Activated T-helper 1 cell treated with anti-CD3 and anti-CD28 coated beads, Interleukin-12 subunit alpha, Interleukin-12 subunit beta, Interleukin-2, Interleukin-4 antibody, amounts not matched to agents 30 ng/mL and 10 ng/mL and 1 ng/mL, durations not matched to agents 14 hours and 24 hours and 36 hours (primary cell): ENCODE data around the gene MAPKAPK2. TPM values are rescaled to one million over a fixed set of nuclear protein-coding genes. Genes with fewer than 3 reads are reported as not detected.

Experiments
- DNase-seq: peaks from one replicate; pipeline ENCODE4 v3.0.0; 2021; ENCODE audit warnings: low spot score
- H3K27ac Mint-ChIP-seq: one replicate; pipeline ENCODE4 v1.8.0; 2021; ENCODE audit warnings: mild to moderate bottlenecking, mixed read lengths
- H3K27me3 Mint-ChIP-seq: one replicate; pipeline ENCODE4 v1.8.0; 2022; ENCODE audit warnings: mild to moderate bottlenecking, moderate library complexity, mixed read lengths; ENCODE audit not compliant: insufficient read depth
- H3K36me3 Mint-ChIP-seq: one replicate; pipeline ENCODE4 v1.8.0; 2021; ENCODE audit warnings: low read depth, mixed read lengths
- H3K4me1 Mint-ChIP-seq: one replicate; pipeline ENCODE4 v1.8.0; 2021; ENCODE audit warnings: low read depth, mixed read lengths
- H3K4me3 Mint-ChIP-seq: one replicate; pipeline ENCODE4 v1.8.0; 2021; ENCODE audit warnings: mild to moderate bottlenecking, moderate library complexity, mixed read lengths
- H3K9me3 Mint-ChIP-seq: one replicate; pipeline ENCODE4 v1.8.0; 2021; ENCODE audit warnings: mixed read lengths
- intact Hi-C: fragments of 100-400 bp; cut with micrococcal nuclease; formaldehyde crosslinking; loops from one replicate; pipeline ENCODE4 v1.15.1; 2024
- total RNA-seq: library from RNA; stranded (reverse); gene quantifications from 2 replicates; pipeline ENCODE4 v1.2.3, GENCODE V29; 2022

Gene MAPKAPK2
- total RNA-seq, 1 donor from 2014 or later = 120 TPM

DNA sequence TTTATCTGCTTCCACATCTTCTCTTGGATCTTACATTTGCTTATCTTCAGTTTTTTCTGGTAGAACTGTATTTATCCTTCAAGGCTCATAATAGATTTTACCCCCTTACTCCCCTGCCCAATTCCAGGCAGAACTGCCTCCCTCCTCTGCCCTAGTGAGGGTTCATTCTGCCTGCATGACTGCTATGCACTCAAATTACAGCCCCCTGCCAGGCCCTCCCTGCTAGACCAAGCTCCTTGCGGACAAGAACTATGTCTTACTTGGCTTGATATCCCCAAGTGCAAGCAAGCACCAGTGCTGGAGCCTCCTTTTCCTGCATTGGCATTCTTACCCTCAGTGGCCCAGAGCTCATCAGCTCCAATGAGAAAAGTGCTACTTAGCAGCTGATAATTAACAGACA lies 18.1 kb downstream of the MAPKAPK2 start:
- Mint-ChIP-seq H3K27me3 (no peaks in the 10 kb centered on the region), H3K9me3 (no peaks in the 10 kb centered on the region), H3K36me3 (peaks cover 11% of the 10 kb centered on the region), H3K27ac (peak overlapping the region; percentile 77), H3K4me3 (peak overlapping the region; percentile 73), H3K4me1 (peaks cover 91% of the 10 kb centered on the region)
- intact Hi-C loops = loop anchor here (1.0 to 2.0 kb wide), 3 partner anchors 10 to 38 kb away; no protein-coding TSS in a partner anchor
- DNase-seq = no peak

- Mint-ChIP-seq H3K27me3 (no peaks in the 10 kb centered on the region), H3K4me1 (peaks cover 93% of the 10 kb centered on the region), H3K9me3 (no peaks in the 10 kb centered on the region), H3K36me3 (peaks cover 11% of the 10 kb centered on the region), H3K4me3 (peak overlapping the region; percentile 73), H3K27ac (peak overlapping the region; percentile 77)
- intact Hi-C loops = loop anchor here (1.0 to 2.0 kb wide), 3 partner anchors 10 to 39 kb away; no protein-coding TSS in a partner anchor
- peak; percentile 69 for DNase-seq
Observed at GRCh38 chr1:206703661-206704060, 19.0 kb downstream of the MAPKAPK2 start.

- Mint-ChIP-seq H3K27me3 (no peaks in the 10 kb centered on the region), H3K36me3 (peaks cover 11% of the 10 kb centered on the region), H3K9me3 (no peaks in the 10 kb centered on the region), H3K27ac (peak overlapping the region; percentile 77), H3K4me3 (peak overlapping the region; percentile 73), H3K4me1 (peaks cover 93% of the 10 kb centered on the region)
- no peak for DNase-seq
- intact Hi-C loops = no loop called here
Observed at GRCh38 chr1:206704226-206704625, 19.5 kb downstream of the MAPKAPK2 start.

DNA sequence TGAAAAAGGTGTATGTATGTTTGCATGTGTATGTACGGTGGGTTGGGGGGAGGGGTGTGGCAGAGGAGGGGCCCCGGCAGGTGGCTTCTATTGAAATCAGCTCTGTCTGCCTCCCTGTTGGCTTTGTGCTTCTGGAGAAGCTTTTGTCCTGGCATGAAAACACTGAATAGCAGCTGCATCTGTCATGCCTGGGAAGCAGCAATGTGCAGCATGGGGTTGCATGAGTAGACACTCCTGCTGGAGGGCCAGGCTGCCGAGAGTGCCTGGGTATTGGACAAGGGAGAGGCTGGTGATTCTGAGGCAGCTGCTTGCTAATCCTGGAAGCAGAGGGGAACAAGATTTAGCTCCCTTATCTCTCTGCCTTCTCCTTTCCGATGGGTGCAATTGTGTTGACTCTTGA lies 20.5 kb downstream of the MAPKAPK2 start:
- Mint-ChIP-seq H3K27ac (peak overlapping the region; percentile 77), H3K9me3 (no peaks in the 10 kb centered on the region), H3K27me3 (no peaks in the 10 kb centered on the region), H3K4me1 (peaks cover 93% of the 10 kb centered on the region), H3K4me3 (no peak overlapping the region), H3K36me3 (peaks cover 12% of the 10 kb centered on the region)
- no peak for DNase-seq
- intact Hi-C loops = no loop called here

DNA sequence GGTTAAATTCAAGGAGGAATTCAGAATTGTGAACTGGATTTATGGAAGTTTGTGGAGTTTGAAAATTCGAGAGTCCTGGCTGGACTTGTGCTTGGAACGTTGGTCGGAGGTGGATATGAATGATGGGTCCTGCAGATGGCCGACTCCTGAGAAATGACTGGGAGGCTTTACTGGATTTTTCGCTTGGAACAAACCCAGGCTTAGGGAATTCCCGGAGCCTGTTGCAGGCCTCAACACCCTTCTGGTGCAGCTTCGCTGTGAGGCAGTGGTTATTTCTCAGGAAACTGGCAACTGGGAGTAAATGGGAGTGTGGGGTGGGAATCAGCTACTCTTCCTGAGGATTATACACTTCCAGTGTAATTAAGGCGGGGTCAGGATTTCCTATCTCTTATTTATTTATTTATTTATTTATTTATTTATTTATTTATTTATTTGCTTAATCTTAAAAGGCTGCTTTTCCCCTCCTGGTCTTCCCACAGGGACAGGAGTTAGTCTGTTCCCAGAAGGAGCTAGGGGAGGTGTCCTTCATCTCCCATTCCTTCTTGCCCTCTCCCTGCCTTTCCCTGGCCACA lies 21.1 kb downstream of the MAPKAPK2 start:
- Mint-ChIP-seq H3K27me3 (no peaks in the 10 kb centered on the region), H3K4me3 (peak overlapping the region; percentile 13), H3K9me3 (no peaks in the 10 kb centered on the region), H3K27ac (peak overlapping the region; percentile 77), H3K36me3 (peaks cover 16% of the 10 kb centered on the region), H3K4me1 (peaks cover 92% of the 10 kb centered on the region)
- no peak for DNase-seq
- intact Hi-C loops = no loop called here

- intact Hi-C loops = no loop called here
- H3K4me1 Mint-ChIP-seq = peaks cover 88% of the 10 kb centered on the region
- no peaks in the 10 kb centered on the region for H3K9me3 Mint-ChIP-seq
- no peak for DNase-seq
- H3K27ac Mint-ChIP-seq = peak overlapping the region; percentile 63
- H3K36me3 Mint-ChIP-seq = peaks cover 15% of the 10 kb centered on the region
- H3K27me3 Mint-ChIP-seq = no peaks in the 10 kb centered on the region
- H3K4me3 Mint-ChIP-seq = peak overlapping the region; percentile 34
Observed at GRCh38 chr1:206706298-206706791, 21.6 kb downstream of the MAPKAPK2 start.

GRCh38 chr1:206706806-206707366 lies 22.2 kb downstream of the MAPKAPK2 start:
- no peak for DNase-seq
- Mint-ChIP-seq H3K36me3 (peaks cover 16% of the 10 kb centered on the region), H3K27me3 (no peaks in the 10 kb centered on the region), H3K4me1 (peaks cover 89% of the 10 kb centered on the region), H3K9me3 (no peaks in the 10 kb centered on the region), H3K27ac (peak overlapping the region; percentile 63), H3K4me3 (peak overlapping the region; percentile 34)
- intact Hi-C loops = no loop called here

DNA sequence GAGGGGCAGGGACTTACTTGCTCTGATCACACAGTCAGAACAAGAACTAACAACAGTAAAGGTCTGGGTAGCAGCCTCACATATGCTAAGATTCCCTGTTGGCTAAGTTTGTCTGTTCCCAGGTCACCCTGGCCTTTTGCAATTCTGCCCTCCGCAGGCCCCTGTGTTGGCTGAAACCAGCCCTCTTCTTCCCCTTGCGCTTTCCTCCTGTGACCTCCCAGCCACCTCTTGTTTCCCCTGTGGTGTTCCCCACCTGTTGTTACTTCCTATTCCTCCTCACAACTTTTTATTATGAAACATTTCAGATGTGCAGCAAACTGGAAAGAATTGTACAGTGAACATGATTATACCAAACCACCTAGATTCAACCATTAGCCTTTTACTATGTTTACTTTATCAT lies 23.4 kb downstream of the MAPKAPK2 start:
- peaks cover 12% of the 10 kb centered on the region for H3K36me3 Mint-ChIP-seq
- H3K27ac Mint-ChIP-seq = peak overlapping the region; percentile 70
- H3K27me3 Mint-ChIP-seq = no peaks in the 10 kb centered on the region
- no peak for DNase-seq
- H3K4me3 Mint-ChIP-seq = peak overlapping the region; percentile 40
- H3K4me1 Mint-ChIP-seq = peaks cover 87% of the 10 kb centered on the region
- no peaks in the 10 kb centered on the region for H3K9me3 Mint-ChIP-seq
- intact Hi-C loops = no loop called here

GRCh38 chr1:206708882-206709281 lies 24.2 kb downstream of the MAPKAPK2 start:
- no peak overlapping the region for H3K4me3 Mint-ChIP-seq
- no peaks in the 10 kb centered on the region for H3K27me3 Mint-ChIP-seq
- DNase-seq = no peak
- H3K9me3 Mint-ChIP-seq = no peaks in the 10 kb centered on the region
- H3K4me1 Mint-ChIP-seq = peaks cover 87% of the 10 kb centered on the region
- peaks cover 15% of the 10 kb centered on the region for H3K36me3 Mint-ChIP-seq
- H3K27ac Mint-ChIP-seq = no peak overlapping the region
- intact Hi-C loops = no loop called here

GRCh38 chr1:206709322-206709721 lies 24.6 kb downstream of the MAPKAPK2 start:
- intact Hi-C loops = no loop called here
- H3K9me3 Mint-ChIP-seq = no peaks in the 10 kb centered on the region
- H3K4me3 Mint-ChIP-seq = no peak overlapping the region
- H3K4me1 Mint-ChIP-seq = peaks cover 86% of the 10 kb centered on the region
- H3K36me3 Mint-ChIP-seq = peaks cover 15% of the 10 kb centered on the region
- H3K27me3 Mint-ChIP-seq = no peaks in the 10 kb centered on the region
- no peak for DNase-seq
- no peak overlapping the region for H3K27ac Mint-ChIP-seq

DNA sequence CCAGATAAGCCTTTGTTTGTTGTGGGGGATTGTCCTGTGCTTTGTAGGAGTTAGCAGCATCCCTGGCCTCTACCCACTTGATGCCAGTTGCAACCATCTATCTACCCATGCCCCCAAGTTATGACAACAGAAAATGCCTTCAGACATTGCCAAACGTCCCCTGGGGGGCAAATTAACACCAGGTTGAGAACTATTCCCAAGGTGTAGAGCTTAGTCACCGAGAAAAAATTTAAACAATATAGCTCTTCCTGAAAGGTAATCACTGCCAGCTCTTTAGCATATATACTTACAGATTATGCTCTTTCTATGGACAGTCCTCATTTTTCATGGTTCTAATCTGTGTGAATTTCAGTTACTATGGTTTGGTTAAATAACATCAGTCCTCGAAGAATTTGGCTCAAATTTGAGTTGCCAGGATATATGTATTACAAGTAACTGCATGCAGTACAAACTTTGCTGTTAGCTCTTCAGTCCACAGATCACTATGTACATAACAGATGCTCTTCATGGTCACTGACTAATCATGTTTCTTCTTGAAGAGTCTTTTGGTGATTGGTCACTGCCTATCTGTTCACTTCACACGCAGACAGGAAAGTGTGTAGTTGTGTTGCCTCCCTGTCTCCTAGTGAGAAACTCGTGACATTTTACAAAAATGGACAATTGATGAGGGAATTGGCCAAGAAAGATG lies 25.2 kb downstream of the MAPKAPK2 start:
- Mint-ChIP-seq H3K36me3 (peaks cover 15% of the 10 kb centered on the region), H3K27ac (no peak overlapping the region), H3K4me3 (no peak overlapping the region), H3K9me3 (no peaks in the 10 kb centered on the region), H3K27me3 (no peaks in the 10 kb centered on the region), H3K4me1 (peaks cover 86% of the 10 kb centered on the region)
- no peak for DNase-seq
- intact Hi-C loops = no loop called here

- intact Hi-C loops = no loop called here
- Mint-ChIP-seq H3K27ac (no peak overlapping the region), H3K27me3 (no peaks in the 10 kb centered on the region)
Observed at GRCh38 chr1:206710460-206710823, 25.7 kb downstream of the MAPKAPK2 start.

DNA sequence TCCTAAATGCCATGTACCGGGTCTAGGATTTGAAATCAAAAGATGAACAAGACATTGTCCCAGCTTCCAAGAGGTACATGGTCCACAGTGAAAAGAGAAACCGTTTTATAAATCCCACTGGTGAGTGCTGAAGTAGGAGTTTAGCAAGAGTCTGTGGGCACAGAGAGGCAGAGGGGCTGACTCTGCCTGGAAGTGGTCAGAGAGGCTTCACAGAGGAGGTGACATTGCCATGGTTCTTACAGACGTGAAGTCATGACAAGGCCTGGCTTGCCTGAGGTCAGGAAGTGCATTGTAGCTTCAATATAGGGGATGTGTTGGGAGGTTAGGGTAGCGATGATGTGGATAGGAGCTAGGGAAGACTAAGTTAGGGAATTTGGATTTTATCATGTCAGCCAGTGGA lies 28.4 kb downstream of the MAPKAPK2 start:
- no peak for DNase-seq
- intact Hi-C loops = loop anchor here (1.0 kb wide), 1 partner anchor 10 kb away; no protein-coding TSS in a partner anchor
- Mint-ChIP-seq H3K4me1 (peaks cover 88% of the 10 kb centered on the region), H3K9me3 (no peaks in the 10 kb centered on the region), H3K27ac (peak overlapping the region; percentile 66), H3K36me3 (peaks cover 13% of the 10 kb centered on the region), H3K4me3 (peak overlapping the region; percentile 48), H3K27me3 (no peaks in the 10 kb centered on the region)

More at GRCh38 chr1:206710460-206710823, 25.7 kb downstream of the MAPKAPK2 start:
- no peak for DNase-seq
- Mint-ChIP-seq H3K36me3 (peaks cover 15% of the 10 kb centered on the region), H3K4me3 (no peak overlapping the region), H3K4me1 (peaks cover 86% of the 10 kb centered on the region), H3K9me3 (no peaks in the 10 kb centered on the region)
